A549 (cell line): ENCODE data around the gene CLCN3. TPM values are rescaled to one million over a fixed set of nuclear protein-coding genes. Genes with fewer than 3 reads are reported as not detected.

ENCODE experiments used
- ATAC-seq, 2 experiments: fragments of 200-7000 bp in 1 of 2; fragments of >200 bp in 1 of 2; cut with Nextera tagmentation in 1 of 2; cut with Tn5 transposase in 1 of 2; 3 replicates each; pipeline versions ENCODE4 v1.8.0 to v1.9.1; 2018 to 2020; ENCODE audit warnings: mild to moderate bottlenecking in 1 of 2, moderate library complexity in 1 of 2
- CTCF ChIA-PET: fragments of 300-600 bp; sonication (Branson Sonifier 250); formaldehyde crosslinking; extraction: SDS; loops from one replicate; lab custom pipeline; 2021; ENCODE audit warnings: antibody characterized with exemption, inconsistent platforms; lab: Yijun Ruan, JAX
- POLR2A ChIA-PET: fragments of 350-600 bp; formaldehyde crosslinking; extraction: SDS; loops from one replicate; lab custom pipeline; 2021; ENCODE audit warnings: antibody characterized with exemption, inconsistent platforms; lab: Yijun Ruan, JAX
- DNase-seq, 2 experiments: peaks; one replicate each; pipeline versions ENCODE4 v3.0.0 to v3.0.0-alpha.2; 2011 to 2016; ENCODE audit warnings: low read depth in 1 of 2, low spot score in 1 of 2
- FAIRE-seq: peaks from 2 replicates; lab custom pipeline; 2011; peaks lifted over from hg19 to GRCh38; lab: Jason Lieb, UNC
- H3K27ac ChIP-seq, 2 experiments: fragments of >200 bp; sonication (Bioruptor Twin); formaldehyde crosslinking; 3 replicates each; pipeline ENCODE4 v1.5.1; 2016 to 2017
- H3K4me1 ChIP-seq: fragments of >200 bp; sonication (Bioruptor Twin); formaldehyde crosslinking; 3 replicates; pipeline ENCODE4 v1.6.1; 2016
- H3K4me2 ChIP-seq: fragments of >200 bp; sonication (Bioruptor Twin); formaldehyde crosslinking; 3 replicates; pipeline ENCODE4 v1.6.1; 2016
- H3K4me3 ChIP-seq: fragments of >200 bp; sonication (Bioruptor Twin); formaldehyde crosslinking; 3 replicates; pipeline ENCODE4 v1.5.1; 2016
- H3K9me3 ChIP-seq: fragments of >200 bp; sonication (Bioruptor Twin); formaldehyde crosslinking; 3 replicates; pipeline ENCODE4 v1.6.1; 2016
- BHLHE40 ChIP-seq: IDR thresholded peaks from 2 replicates; pipeline ENCODE4 v1.6.1; 2012; ENCODE audit warnings: low read depth, low read length, inconsistent platforms
- EHF ChIP-seq: fragments of 250-450 bp; sonication (Bioruptor Pico); IDR thresholded peaks from 2 replicates; pipeline ENCODE4 v1.5.0; 2020; ENCODE audit warnings: mild to moderate bottlenecking
- HDAC2 ChIP-seq: fragments of 200-600 bp; sonication (generic); IDR thresholded peaks from 2 replicates; pipeline ENCODE4 v1.6.1; 2016
- HOXA7 ChIP-seq: fragments of 250-450 bp; sonication (Bioruptor Pico); IDR thresholded peaks from 2 replicates; pipeline ENCODE4 v1.5.0; 2020; ENCODE audit warnings: mild to moderate bottlenecking, moderate library complexity
- MAX ChIP-seq: IDR thresholded peaks from 2 replicates; pipeline ENCODE4 v1.6.1; 2012
- MYC ChIP-seq: IDR thresholded peaks from 2 replicates; pipeline ENCODE4 v1.6.1; 2012; ENCODE audit warnings: mild to moderate bottlenecking, inconsistent platforms, low read length, improper control_type of control experiment, borderline replicate concordance
- NR3C1 ChIP-seq: fragments of >200 bp; sonication (Bioruptor Twin); formaldehyde crosslinking; IDR thresholded peaks from 3 replicates; pipeline ENCODE4 v1.6.1; 2017
- POLR2A ChIP-seq: IDR thresholded peaks from 2 replicates; pipeline ENCODE4 v1.6.1; 2012; ENCODE audit warnings: mild to moderate bottlenecking, low read length
- RAD21 ChIP-seq, 2 experiments: fragments of >200 bp in 1 of 2; sonication (Bioruptor Twin) in 1 of 2; formaldehyde crosslinking in 1 of 2; IDR thresholded peaks in 1 of 2; conservative IDR thresholded peaks in 1 of 2; 2 replicates in 1 of 2; 3 replicates in 1 of 2; pipeline ENCODE4 v1.6.1; 2012 to 2018; ENCODE audit warnings: inconsistent platforms in 1 of 2
- RNF2 ChIP-seq: fragments of 200-600 bp; sonication (generic); IDR thresholded peaks from 2 replicates; pipeline ENCODE4 v1.6.1; 2016; ENCODE audit warnings: low read depth, mild to moderate bottlenecking, antibody characterized with exemption, moderate library complexity, borderline replicate concordance
- ZNF302 ChIP-seq: fragments of 250-450 bp; sonication (Bioruptor Pico); IDR thresholded peaks from 2 replicates; pipeline ENCODE4 v1.9.0; 2021; ENCODE audit warnings: inconsistent platforms, mild to moderate bottlenecking, moderate library complexity
- whole genome bisulfite sequencing: methylation state at CpG from one replicate; pipeline ENCODE4 v1.1.6; 2017; ENCODE audit errors: missing lambda C conversion rate; 5-methylcytosine and 5-hydroxymethylcytosine counted together
- polyA plus RNA-seq, 4 experiments: library from polyadenylated mRNA; depleted of rRNA in 3 of 4; stranded (reverse); fragments of >200 nt; fragmentation: RNase III in 1 of 4; extraction: RNeasy Plus Mini Kit Qiagen cat#74134 plus additional on column Dnase treatment in 1 of 4; gene quantifications; 2 replicates in 3 of 4; 3 replicates in 1 of 4; pipeline ENCODE4 v1.2.3, GENCODE V29; 2011 to 2017
- TF ChIP-seq, protein P1 (sequence below): IDR thresholded peaks from 2 replicates; pipeline ENCODE4 v1.6.1; 2012
- TF ChIP-seq, protein P2 (sequence below): fragments of >200 bp; sonication (Bioruptor Twin); formaldehyde crosslinking; IDR thresholded peaks from 3 replicates; pipeline ENCODE4 v1.5.1; 2016

The CLCN3 gene
- polyA plus RNA-seq, 2 of the 4 experiments (the other 2 are of a cell fraction): 18.8 to 53.6 TPM

GRCh38 chr4:169617306-169617705 is 3.1 kb upstream of the CLCN3 start (continued):
- no peak for TF ChIP-seq HDAC2
- TF ChIP-seq, all 56 proteins: peak for 0

GRCh38 chr4:169618286-169618685 is 2.1 kb upstream of the CLCN3 start:
- ChIA-PET CTCF (no interaction called here), POLR2A (no interaction called here)
- no peak for TF ChIP-seq RNF2
- no peak for TF ChIP-seq MYC
- no peak for TF ChIP-seq HOXA7 (CRISPR knock-in tag)
- WGBS: 41% methylated on average over 3 of the region's 3 CpGs
- Histone ChIP-seq H3K27ac (no peak overlapping the region), H3K4me3 (no peak overlapping the region), H3K4me1 (peaks cover 14% of the 10 kb centered on the region; the same call in 1 of the 3 replicates), H3K4me2 (no peak overlapping the region), H3K9me3 (no peaks in the 10 kb centered on the region)
- no peak for FAIRE-seq
- no peak for ATAC-seq
- DNase-seq: no peak

DNA sequence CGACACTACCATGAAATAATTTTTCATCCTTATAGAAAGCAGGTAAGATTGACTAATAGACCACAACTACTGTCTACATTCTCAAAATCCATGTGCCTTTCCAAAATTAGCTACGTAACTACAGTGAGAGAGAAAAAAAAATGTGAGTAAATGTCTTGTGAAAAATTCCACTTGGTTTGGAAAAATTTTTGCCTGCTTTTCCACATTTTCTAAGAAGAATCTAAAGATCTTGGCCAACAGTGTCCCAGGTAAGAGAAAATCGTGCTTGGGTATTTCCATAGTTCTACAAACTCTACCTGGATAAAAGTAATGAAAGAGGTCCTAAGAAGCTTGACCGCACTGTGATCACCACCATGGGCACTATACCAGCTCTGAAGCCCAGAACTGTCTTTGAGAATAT is 1.4 kb upstream of the CLCN3 start:
- no peak for TF ChIP-seq ZNF302
- ATAC-seq (no peak), FAIRE-seq (no peak), DNase-seq (no peak)
- H3K9me3 ChIP-seq: no peaks in the 10 kb centered on the region
- ChIA-PET CTCF (no interaction called here), POLR2A (no interaction called here)
- H3K4me3 ChIP-seq: peak overlapping the region; percentile 67
- H3K27ac ChIP-seq: peak overlapping the region in 1 of 2 experiments; percentile 90; a peak in 1 of 6 replicates
- WGBS: 66% methylated on average over 4 of the region's 4 CpGs
- peak overlapping the region; percentile 91 for H3K4me2 ChIP-seq
- H3K4me1 ChIP-seq: peaks cover 11% of the 10 kb centered on the region; the same call in 1 of the 3 replicates

DNA sequence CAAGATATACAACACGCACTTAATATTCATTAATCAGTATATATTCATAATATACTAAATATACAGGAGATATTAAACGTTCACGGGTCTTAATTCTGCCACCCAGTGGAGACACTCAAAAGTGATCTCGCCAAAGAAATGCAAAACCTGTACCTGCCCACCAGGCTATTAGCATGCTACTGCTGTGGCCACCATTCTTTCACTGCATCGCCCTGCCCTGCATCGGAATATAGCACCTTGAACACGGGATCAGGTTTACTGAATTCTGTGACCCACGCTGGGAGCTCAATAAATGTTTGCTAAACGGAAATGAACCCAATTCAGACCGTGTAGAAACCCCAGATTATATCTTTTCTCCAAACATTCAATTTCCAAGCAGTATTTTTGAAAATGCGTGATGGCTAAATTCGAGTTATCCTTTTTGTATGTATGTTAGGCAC is 840 bp upstream of the CLCN3 start:
- FAIRE-seq: no peak
- WGBS: under 1% methylated on average over 12 of the region's 12 CpGs

More for the DNA sequence above, 840 bp upstream of the CLCN3 start:
- POLR2A ChIA-PET: interaction anchor here (0.5 to 1.8 kb wide), 3 partner anchors 40 to 1077 kb away, joined by 3 to 10 read pairs (median 4); no protein-coding TSS in a partner anchor
- peak; percentile 78 to 81 for ATAC-seq
- peak overlapping the region; percentile 67 for H3K4me3 ChIP-seq
- CTCF ChIA-PET: interaction anchor here (0.7 to 1.0 kb wide), 3 partner anchors 29 to 173 kb away, joined by 3 to 5 read pairs (median 3); no protein-coding TSS in a partner anchor
- peak overlapping the region; percentile 91 for H3K4me2 ChIP-seq
- H3K27ac ChIP-seq: peak overlapping the region; percentile 81 to 90
- no peaks in the 10 kb centered on the region for H3K9me3 ChIP-seq
- peak; percentile 46 to 68 for DNase-seq
- TF ChIP-seq POLR2A (no peak), BHLHE40 (no peak), RAD21 (conservative IDR thresholded peaks at IDR 0.05 in 1 of 2, IDR thresholded peaks at IDR 0.05 in 1 of 2) (0 out of 5 replicates have a peak, but pooled peaks of 1 of the 2 experiments have one; percentile 18), MAX (no peak; the same call in 1 of the 2 replicates), EHF (CRISPR knock-in tag) (no peak), NR3C1 (no peak), HOXA7 (CRISPR knock-in tag) (no peak), HDAC2 (no peak), MYC (no peak)
- TF ChIP-seq, protein P1, sequence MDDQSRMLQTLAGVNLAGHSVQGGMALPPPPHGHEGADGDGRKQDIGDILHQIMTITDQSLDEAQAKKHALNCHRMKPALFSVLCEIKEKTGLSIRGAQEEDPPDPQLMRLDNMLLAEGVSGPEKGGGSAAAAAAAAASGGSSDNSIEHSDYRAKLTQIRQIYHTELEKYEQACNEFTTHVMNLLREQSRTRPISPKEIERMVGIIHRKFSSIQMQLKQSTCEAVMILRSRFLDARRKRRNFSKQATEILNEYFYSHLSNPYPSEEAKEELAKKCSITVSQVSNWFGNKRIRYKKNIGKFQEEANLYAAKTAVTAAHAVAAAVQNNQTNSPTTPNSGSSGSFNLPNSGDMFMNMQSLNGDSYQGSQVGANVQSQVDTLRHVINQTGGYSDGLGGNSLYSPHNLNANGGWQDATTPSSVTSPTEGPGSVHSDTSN: no peak
- TF ChIP-seq, protein P2, sequence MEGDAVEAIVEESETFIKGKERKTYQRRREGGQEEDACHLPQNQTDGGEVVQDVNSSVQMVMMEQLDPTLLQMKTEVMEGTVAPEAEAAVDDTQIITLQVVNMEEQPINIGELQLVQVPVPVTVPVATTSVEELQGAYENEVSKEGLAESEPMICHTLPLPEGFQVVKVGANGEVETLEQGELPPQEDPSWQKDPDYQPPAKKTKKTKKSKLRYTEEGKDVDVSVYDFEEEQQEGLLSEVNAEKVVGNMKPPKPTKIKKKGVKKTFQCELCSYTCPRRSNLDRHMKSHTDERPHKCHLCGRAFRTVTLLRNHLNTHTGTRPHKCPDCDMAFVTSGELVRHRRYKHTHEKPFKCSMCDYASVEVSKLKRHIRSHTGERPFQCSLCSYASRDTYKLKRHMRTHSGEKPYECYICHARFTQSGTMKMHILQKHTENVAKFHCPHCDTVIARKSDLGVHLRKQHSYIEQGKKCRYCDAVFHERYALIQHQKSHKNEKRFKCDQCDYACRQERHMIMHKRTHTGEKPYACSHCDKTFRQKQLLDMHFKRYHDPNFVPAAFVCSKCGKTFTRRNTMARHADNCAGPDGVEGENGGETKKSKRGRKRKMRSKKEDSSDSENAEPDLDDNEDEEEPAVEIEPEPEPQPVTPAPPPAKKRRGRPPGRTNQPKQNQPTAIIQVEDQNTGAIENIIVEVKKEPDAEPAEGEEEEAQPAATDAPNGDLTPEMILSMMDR: peak; percentile 49
- peaks cover 11% of the 10 kb centered on the region; the same call in 1 of the 3 replicates for H3K4me1 ChIP-seq
